HEK293 (cell line): ENCODE results near the gene MAEA.

Experiments
- CTCF ChIA-PET: fragments of 350-600 bp; formaldehyde crosslinking; extraction: SDS; loops from one replicate; lab custom pipeline; 2021; ENCODE audit warnings: antibody characterized with exemption; lab: Yijun Ruan, JAX
- POLR2A ChIA-PET: fragments of 300-600 bp; formaldehyde crosslinking; extraction: SDS; loops from one replicate; lab custom pipeline; 2020; ENCODE audit warnings: antibody characterized with exemption, inconsistent platforms; lab: Yijun Ruan, JAX
- H3K27ac ChIP-seq: fragments of 200-500 bp; sonication (Bioruptor generic); 2 replicates; pipeline ENCODE4 v1.5.1; 2014; ENCODE audit warnings: low read depth, low read length, control low read depth, inconsistent platforms; ENCODE audit errors: extremely low read depth
- H3K36me3 ChIP-seq, 2 experiments: fragments of 200-500 bp in 1 of 2; sonication (Bioruptor generic) in 1 of 2; 1 replicate in 1 of 2; 2 replicates in 1 of 2; pipeline ENCODE4 v1.5.1; 2014 to 2017; ENCODE audit warnings: inconsistent platforms in 2 of 2, low read length in 2 of 2; ENCODE audit not compliant: control insufficient read depth in 2 of 2, insufficient read depth in 1 of 2
- H3K4me1 ChIP-seq: fragments of 200-500 bp; sonication (Bioruptor generic); 2 replicates; pipeline ENCODE4 v1.5.1; 2014; ENCODE audit warnings: mild to moderate bottlenecking, low read length, inconsistent platforms; ENCODE audit not compliant: control insufficient read depth, insufficient read depth
- H3K4me3 ChIP-seq: 2 replicates; pipeline ENCODE4 v1.5.1; 2011; ENCODE audit warnings: low read depth, mild to moderate bottlenecking, control low read depth, low read length, moderate library complexity
- H3K9me3 ChIP-seq: fragments of 200-500 bp; sonication (Bioruptor generic); 2 replicates; pipeline ENCODE4 v1.5.1; 2014; ENCODE audit warnings: low read depth, low read length, inconsistent platforms; ENCODE audit not compliant: control insufficient read depth, insufficient read depth
- HOXD13 ChIP-seq: sonication (generic); formaldehyde crosslinking; IDR thresholded peaks from 2 replicates; pipeline ENCODE4 v1.8.0; 2022; ENCODE audit warnings: missing genetic modification reagents, borderline replicate concordance
- MZF1 ChIP-seq: fragments of 450-650 bp; formaldehyde crosslinking; IDR thresholded peaks from 2 replicates; pipeline ENCODE4 v1.5.1; 2017; ENCODE audit warnings: missing biosample characterization, missing genetic modification characterization, borderline replicate concordance
- OSR2 ChIP-seq: fragments of 450-650 bp; formaldehyde crosslinking; IDR thresholded peaks from 2 replicates; pipeline ENCODE4 v1.5.1; 2016; ENCODE audit warnings: missing biosample characterization, missing genetic modification characterization
- OVOL3 ChIP-seq: fragments of 450-650 bp; formaldehyde crosslinking; IDR thresholded peaks from 2 replicates; pipeline ENCODE4 v1.5.1; 2016; ENCODE audit warnings: missing biosample characterization, missing genetic modification characterization
- SCRT1 ChIP-seq: fragments of 450-650 bp; formaldehyde crosslinking; IDR thresholded peaks from 2 replicates; pipeline ENCODE4 v1.5.1; 2016; ENCODE audit warnings: missing biosample characterization, missing genetic modification characterization, borderline replicate concordance
- TCF7L2 ChIP-seq: IDR thresholded peaks from 2 replicates; pipeline ENCODE4 v1.6.1; 2011; ENCODE audit warnings: low read depth, mild to moderate bottlenecking, inconsistent platforms, low read length, moderate library complexity, borderline replicate concordance
- TRIM28 ChIP-seq: IDR thresholded peaks from 2 replicates; pipeline ENCODE4 v1.6.1; 2011; ENCODE audit warnings: low read length, control low read depth, borderline replicate concordance
- ZBTB20 ChIP-seq: fragments of 450-650 bp; formaldehyde crosslinking; IDR thresholded peaks from 2 replicates; pipeline ENCODE4 v1.5.1; 2016; ENCODE audit warnings: missing biosample characterization, missing genetic modification characterization
- ZBTB21 ChIP-seq: fragments of 450-650 bp; formaldehyde crosslinking; IDR thresholded peaks from 2 replicates; pipeline ENCODE4 v1.5.1; 2017; ENCODE audit warnings: missing biosample characterization, missing genetic modification characterization
- ZBTB44 ChIP-seq: fragments of 450-650 bp; IDR thresholded peaks from 2 replicates; pipeline ENCODE4 v1.5.1; 2018; ENCODE audit warnings: missing biosample characterization, mild to moderate bottlenecking, missing genetic modification characterization
- ZFP69B ChIP-seq: fragments of 450-650 bp; formaldehyde crosslinking; IDR thresholded peaks from 2 replicates; pipeline ENCODE4 v1.5.1; 2016; ENCODE audit warnings: missing biosample characterization, missing genetic modification characterization
- ZNF10 ChIP-seq: fragments of 450-650 bp; formaldehyde crosslinking; IDR thresholded peaks from 2 replicates; pipeline ENCODE4 v1.5.1; 2017; ENCODE audit warnings: missing biosample characterization, missing genetic modification characterization
- ZNF112 ChIP-seq: fragments of 450-650 bp; formaldehyde crosslinking; IDR thresholded peaks from 2 replicates; pipeline ENCODE4 v1.5.0; 2017; ENCODE audit warnings: missing biosample characterization, missing genetic modification characterization
- ZNF175 ChIP-seq: fragments of 450-650 bp; formaldehyde crosslinking; IDR thresholded peaks from 2 replicates; pipeline ENCODE4 v1.5.1; 2016; ENCODE audit warnings: missing biosample characterization, missing genetic modification characterization
- ZNF366 ChIP-seq: fragments of 450-650 bp; formaldehyde crosslinking; conservative IDR thresholded peaks from 2 replicates; pipeline ENCODE4 v1.5.1; 2016; ENCODE audit warnings: missing biosample characterization, missing genetic modification characterization
- ZNF48 ChIP-seq: fragments of 450-650 bp; formaldehyde crosslinking; IDR thresholded peaks from 2 replicates; pipeline ENCODE4 v1.5.1; 2016; ENCODE audit warnings: missing biosample characterization, missing genetic modification characterization
- ZNF529 ChIP-seq: fragments of 450-650 bp; formaldehyde crosslinking; IDR thresholded peaks from 2 replicates; pipeline ENCODE4 v1.5.1; 2017; ENCODE audit warnings: missing genetic modification characterization, missing biosample characterization; ENCODE audit not compliant: insufficient replicate concordance
- ZNF555 ChIP-seq: fragments of 450-650 bp; formaldehyde crosslinking; conservative IDR thresholded peaks from 2 replicates; pipeline ENCODE4 v1.5.1; 2017; ENCODE audit warnings: missing biosample characterization, mild to moderate bottlenecking, missing genetic modification characterization, inconsistent platforms
- ZNF596 ChIP-seq: fragments of 450-650 bp; IDR thresholded peaks from 2 replicates; pipeline ENCODE4 v1.5.0; 2018; ENCODE audit warnings: missing biosample characterization, mild to moderate bottlenecking, missing genetic modification characterization, moderate library complexity
- ZNF600 ChIP-seq: fragments of 450-650 bp; formaldehyde crosslinking; IDR thresholded peaks from 2 replicates; pipeline ENCODE4 v1.5.1; 2016; ENCODE audit warnings: missing biosample characterization, missing genetic modification characterization
- ZNF621 ChIP-seq: fragments of 450-650 bp; formaldehyde crosslinking; IDR thresholded peaks from 2 replicates; pipeline ENCODE4 v1.5.1; 2017; ENCODE audit warnings: missing biosample characterization, missing genetic modification characterization
- ZNF623 ChIP-seq: fragments of 450-650 bp; formaldehyde crosslinking; IDR thresholded peaks from 2 replicates; pipeline ENCODE4 v1.5.1; 2016; ENCODE audit warnings: missing biosample characterization, missing genetic modification characterization
- ZNF654 ChIP-seq: fragments of 450-650 bp; formaldehyde crosslinking; IDR thresholded peaks from 2 replicates; pipeline ENCODE4 v1.5.1; 2016; ENCODE audit warnings: low read depth, missing biosample characterization, missing genetic modification characterization
- ZNF701 ChIP-seq: fragments of 450-650 bp; formaldehyde crosslinking; IDR thresholded peaks from 2 replicates; pipeline ENCODE4 v1.5.1; 2016; ENCODE audit warnings: missing biosample characterization, missing genetic modification characterization
- ZNF76 ChIP-seq: fragments of 450-650 bp; formaldehyde crosslinking; IDR thresholded peaks from 2 replicates; pipeline ENCODE4; 2016; ENCODE audit warnings: low read depth, missing biosample characterization, missing genetic modification characterization, borderline replicate concordance
- ZNF837 ChIP-seq: fragments of 450-650 bp; formaldehyde crosslinking; IDR thresholded peaks from 2 replicates; pipeline ENCODE4 v1.5.1; 2016; ENCODE audit warnings: missing biosample characterization, missing genetic modification characterization
- ZNF843 ChIP-seq: fragments of 450-650 bp; formaldehyde crosslinking; IDR thresholded peaks from 2 replicates; pipeline ENCODE4 v1.5.1; 2016; ENCODE audit warnings: missing biosample characterization, missing genetic modification characterization
- ZSCAN30 ChIP-seq: fragments of 450-650 bp; IDR thresholded peaks from 2 replicates; pipeline ENCODE4 v1.5.1; 2018; ENCODE audit warnings: missing biosample characterization, mild to moderate bottlenecking, missing genetic modification characterization, moderate library complexity
- ZSCAN5A ChIP-seq: fragments of 450-650 bp; formaldehyde crosslinking; IDR thresholded peaks from 2 replicates; pipeline ENCODE4 v1.5.1; 2016; ENCODE audit warnings: missing biosample characterization, missing genetic modification characterization

MAEA gene

GRCh38 chr4:1329408-1330371 lies 40.0 kb downstream of the MAEA start:
- peaks cover 0 to 85% of the 10 kb centered on the region in 2 experiments; a peak in 2 of 3 replicates for H3K36me3 ChIP-seq
- ChIA-PET CTCF (no interaction called here), POLR2A (no interaction called here)
- no peaks in the 10 kb centered on the region for H3K9me3 ChIP-seq
- TF ChIP-seq ZNF837 (no peak), ZBTB21 (tag by site-specific recombination) (no peak), OSR2 (no peak), ZSCAN5A (tag by site-specific recombination) (no peak), ZNF623 (tag by site-specific recombination) (no peak), SCRT1 (tag by site-specific recombination) (no peak), ZNF600 (tag by site-specific recombination) (no peak), ZNF555 (tag by site-specific recombination) (no peak), ZBTB20 (tag by site-specific recombination) (no peak), ZNF621 (tag by site-specific recombination) (no peak), ZNF843 (tag by site-specific recombination) (no peak), ZNF48 (tag by site-specific recombination) (no peak), ZNF596 (tag by site-specific recombination) (no peak), ZNF112 (tag by site-specific recombination) (no peak), ZNF76 (no peak), ZBTB44 (tag by site-specific recombination) (no peak), TRIM28 (no peak), ZFP69B (no peak), ZNF366 (tag by site-specific recombination) (no peak)
- no peak overlapping the region for H3K4me3 ChIP-seq
- H3K27ac ChIP-seq: no peak overlapping the region
- no peaks in the 10 kb centered on the region for H3K4me1 ChIP-seq

- CTCF ChIA-PET: interaction anchor here (1.2 kb wide), 1 partner anchor 588 kb away, joined by 3 read pairs; no protein-coding TSS in a partner anchor
- TF ChIP-seq ZSCAN5A (tag by site-specific recombination) (no peak), ZNF529 (no peak), HOXD13 (CRISPR knock-in tag) (no peak), TCF7L2 (no peak), ZNF701 (no peak), OVOL3 (tag by site-specific recombination) (no peak), ZNF175 (tag by site-specific recombination) (no peak), MZF1 (tag by site-specific recombination) (no peak), ZNF10 (tag by site-specific recombination) (no peak), ZSCAN30 (tag by site-specific recombination) (no peak), ZNF654 (tag by site-specific recombination) (no peak)
Measured at GRCh38 chr4:1330761-1331590, 41.3 kb downstream of the MAEA start.

More at GRCh38 chr4:1330761-1331590, 41.3 kb downstream of the MAEA start:
- H3K4me3 ChIP-seq: no peak overlapping the region
- POLR2A ChIA-PET: no interaction called here
- H3K9me3 ChIP-seq: no peaks in the 10 kb centered on the region
- peaks cover 0 to 81% of the 10 kb centered on the region in 2 experiments; a peak in 1 of 3 replicates for H3K36me3 ChIP-seq
- no peak overlapping the region for H3K27ac ChIP-seq
- no peaks in the 10 kb centered on the region for H3K4me1 ChIP-seq
